Measurements from ENCODE around the gene EXOC4. TPM values are rescaled to one million over a fixed set of nuclear protein-coding genes. Genes with fewer than 3 reads are reported as not detected.

EXOC4 gene
- total RNA-seq, 1 donor from 2014 or later, result 96.9 TPM

DNA sequence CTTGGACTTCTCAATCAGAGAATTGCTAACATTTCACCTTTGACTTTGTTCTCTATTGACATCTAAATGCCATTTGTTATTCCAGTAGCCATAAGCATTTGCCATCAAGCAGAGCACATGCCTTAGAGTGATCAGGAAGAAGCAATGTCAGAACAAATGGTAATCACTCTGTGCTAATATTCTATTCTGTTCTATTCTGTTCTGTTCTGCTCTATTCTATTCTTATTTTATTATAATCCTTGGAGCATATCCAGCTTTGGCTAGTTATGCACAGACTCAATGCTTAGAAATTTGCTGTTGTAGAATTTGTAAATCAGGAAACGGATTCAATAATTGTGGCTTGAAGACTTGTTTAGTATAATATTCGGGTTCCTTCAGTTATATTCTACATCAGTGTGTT is 175.4 kb downstream of the EXOC4 start:
- no peak for DNase-seq (ENCODE audit: low read depth in 2 of 2)

GRCh38 chr7:133428876-133429275 is 176.0 kb downstream of the EXOC4 start:
- DNase-seq (ENCODE audit: low read depth in 2 of 2), result no peak

GRCh38 chr7:133429371-133429770 is 176.5 kb downstream of the EXOC4 start:
- DNase-seq (ENCODE audit: low read depth in 2 of 2), result no peak

GRCh38 chr7:133431134-133431724 is 178.4 kb downstream of the EXOC4 start:
- DNase-seq (ENCODE audit: low read depth in 2 of 2), result no peak

DNA sequence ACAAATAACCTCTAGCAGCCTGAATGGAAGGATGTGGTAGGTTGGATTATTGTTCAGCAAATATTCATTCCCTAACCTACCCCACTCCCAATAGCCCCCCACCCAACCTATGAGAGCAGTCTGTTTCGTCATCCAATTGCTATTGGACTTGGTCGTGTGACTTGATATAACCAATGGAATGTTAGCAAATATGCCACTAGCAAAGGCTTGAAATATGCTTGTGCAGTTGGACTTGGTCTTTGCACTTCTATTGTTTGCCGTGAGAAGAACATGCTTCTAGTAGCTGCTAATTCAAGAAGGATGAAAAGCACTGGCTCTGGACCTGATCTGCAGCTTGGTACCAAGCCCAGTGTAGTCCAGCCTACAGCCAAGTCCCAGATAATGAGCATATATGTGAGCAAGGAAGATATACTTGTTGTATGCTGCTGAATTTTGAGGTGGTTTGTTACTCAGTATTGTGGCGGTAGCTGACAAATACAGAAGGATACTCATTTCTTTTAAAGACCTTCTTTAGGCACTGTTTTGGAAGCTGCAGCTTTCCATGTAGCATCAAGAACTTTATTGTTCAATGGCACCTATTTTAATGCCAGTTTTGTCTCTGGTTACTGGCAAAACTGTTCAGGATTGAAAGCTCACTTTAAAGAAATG is 180.4 kb downstream of the EXOC4 start:
- DNase-seq (ENCODE audit: low read depth in 2 of 2), result no peak

DNA sequence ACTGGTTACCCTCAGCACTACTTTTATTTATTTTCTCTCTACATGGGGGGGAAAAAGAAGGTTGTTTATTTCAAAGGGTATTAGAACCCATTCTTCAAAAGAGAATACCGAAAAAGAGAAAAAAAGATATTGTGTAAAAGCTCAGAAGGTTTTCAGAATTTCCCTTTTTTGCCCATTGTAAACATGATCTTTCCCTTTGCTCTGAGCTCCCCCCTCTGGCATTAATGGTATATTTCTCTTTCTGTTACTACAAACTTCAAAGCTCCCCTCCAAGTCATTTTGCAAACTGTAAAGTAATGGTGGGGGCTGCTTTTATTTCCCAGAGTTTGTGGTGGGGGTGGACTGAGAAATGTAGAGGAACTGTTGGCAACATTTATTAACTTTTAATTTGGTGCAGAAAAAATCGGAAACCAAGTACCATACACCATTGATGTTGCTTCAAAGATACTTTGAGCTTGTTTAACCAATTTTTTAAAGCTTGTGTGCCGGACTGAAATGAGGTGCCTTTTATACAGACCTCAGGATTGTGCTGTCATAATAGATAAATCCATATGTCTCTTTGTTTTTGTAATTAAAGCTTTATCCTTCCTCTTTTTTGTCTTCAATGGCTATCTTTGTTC is 181.5 kb downstream of the EXOC4 start:
- peak; percentile 16 to 51 for DNase-seq (ENCODE audit: low read depth in 2 of 2)

DNA sequence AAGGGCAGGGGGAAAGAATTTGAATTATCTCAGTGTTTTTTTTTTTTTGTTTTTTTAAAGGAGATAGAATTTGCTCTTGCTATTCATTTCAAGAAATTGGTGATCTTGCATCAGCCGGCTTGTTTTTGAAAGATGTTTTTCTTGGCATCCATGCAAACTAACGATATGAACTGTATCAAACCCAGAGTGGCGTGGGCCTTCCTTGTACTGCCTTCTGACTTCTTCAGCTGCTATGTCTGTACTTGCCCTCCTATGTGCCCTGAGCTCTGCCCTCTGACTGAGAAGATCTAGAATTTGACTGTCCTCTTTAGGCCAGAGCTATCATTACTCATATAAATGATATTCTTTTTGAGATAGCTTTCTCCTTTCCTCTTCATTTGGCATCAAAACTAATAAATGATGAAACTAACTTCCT is 183.1 kb downstream of the EXOC4 start:
- DNase-seq (ENCODE audit: low read depth in 2 of 2), result peak in 1 of 2 donors; percentile 75

DNA sequence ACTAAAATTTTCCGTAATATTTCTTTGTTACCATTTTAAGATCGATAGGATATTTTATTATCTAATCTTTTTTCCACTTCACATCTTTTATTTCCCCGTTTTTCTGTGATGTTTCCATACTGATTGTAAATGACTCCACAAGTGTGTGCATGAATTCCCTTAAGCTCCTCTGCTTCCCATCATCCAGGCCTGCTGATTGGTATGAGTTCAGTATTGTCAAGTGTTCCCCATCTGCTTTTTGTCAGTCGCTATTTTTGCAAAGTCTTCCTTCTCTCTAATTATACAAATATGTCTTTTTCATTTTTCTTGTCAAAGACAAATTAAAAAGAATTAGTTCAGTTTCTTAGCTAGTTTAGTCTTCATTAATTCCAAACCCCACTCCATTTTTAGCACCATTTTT is 184.7 kb downstream of the EXOC4 start:
- no peak for DNase-seq (ENCODE audit: low read depth in 2 of 2)

DNA sequence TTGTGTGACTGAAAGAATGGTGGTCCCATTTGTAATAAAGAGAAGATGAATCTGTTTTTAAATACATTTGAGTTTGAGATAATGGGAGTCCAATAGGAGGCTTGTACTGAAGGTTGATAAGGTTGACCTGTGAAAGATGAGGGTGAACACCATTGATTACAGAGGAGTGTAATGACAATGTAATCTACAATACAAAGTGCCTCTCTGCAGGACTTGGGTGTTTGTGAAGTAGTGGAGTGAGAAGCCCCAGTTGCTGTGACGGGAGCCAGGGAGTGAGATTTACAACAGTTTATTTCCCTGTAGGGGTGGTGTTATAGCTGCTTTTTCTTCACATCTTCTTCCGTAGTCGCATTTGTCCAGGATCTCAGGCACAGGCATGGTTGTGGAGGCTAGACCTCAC is 189.9 kb downstream of the EXOC4 start:
- no peak for DNase-seq (ENCODE audit: low read depth in 2 of 2)

GRCh38 chr7:133445617-133446016 is 192.7 kb downstream of the EXOC4 start:
- no peak for DNase-seq (ENCODE audit: low read depth in 2 of 2)

GRCh38 chr7:133448012-133448411 is 195.1 kb downstream of the EXOC4 start:
- no peak for DNase-seq (ENCODE audit: low read depth in 2 of 2)

- DNase-seq (ENCODE audit: low read depth in 2 of 2), result no peak
Observed at GRCh38 chr7:133452577-133452976, 199.7 kb downstream of the EXOC4 start.

- DNase-seq (ENCODE audit: low read depth in 2 of 2), result no peak
Observed at GRCh38 chr7:133458688-133459087, 205.8 kb downstream of the EXOC4 start.

- DNase-seq (ENCODE audit: low read depth in 2 of 2), result no peak
Observed at GRCh38 chr7:133461421-133461820, 208.5 kb downstream of the EXOC4 start.

- no peak for DNase-seq (ENCODE audit: low read depth in 2 of 2)
Observed at GRCh38 chr7:133475655-133476054, 222.8 kb downstream of the EXOC4 start.

GRCh38 chr7:133477791-133478190 is 224.9 kb downstream of the EXOC4 start:
- DNase-seq (ENCODE audit: low read depth in 2 of 2), result no peak

- no peak for DNase-seq (ENCODE audit: low read depth in 2 of 2)
Observed at GRCh38 chr7:133478591-133479135, 225.8 kb downstream of the EXOC4 start.

DNA sequence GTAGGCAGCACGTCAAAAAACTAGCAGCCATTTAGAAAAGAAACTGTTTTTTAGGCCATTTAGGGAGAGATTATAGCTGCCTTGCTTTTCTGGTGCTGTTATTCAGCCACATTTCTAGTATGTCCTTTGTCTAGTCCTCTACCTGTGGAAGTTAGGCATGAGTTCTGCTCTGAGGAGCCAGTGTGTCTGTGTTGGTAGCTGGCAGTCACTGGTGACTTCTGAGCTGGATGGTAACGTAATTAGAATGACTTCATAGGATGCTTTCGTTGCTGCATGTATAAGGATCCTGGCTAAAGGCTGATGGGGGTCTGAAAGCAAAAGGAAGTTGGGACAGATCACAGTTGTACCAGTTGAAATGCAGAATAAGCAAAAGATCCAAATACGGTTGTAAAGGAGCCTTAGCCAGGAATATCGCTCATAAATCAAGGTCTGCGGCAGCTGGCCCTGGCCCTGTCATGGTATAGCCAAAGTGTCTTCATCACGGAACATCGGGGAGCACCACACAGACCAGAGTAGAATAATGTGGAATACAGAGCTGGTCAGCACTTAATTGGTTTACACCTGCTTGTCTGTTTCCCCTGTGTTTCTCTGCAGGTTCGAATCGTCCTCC is 226.7 kb downstream of the EXOC4 start:
- no peak for DNase-seq (ENCODE audit: low read depth in 2 of 2)

GRCh38 chr7:133480868-133481267 is 228.0 kb downstream of the EXOC4 start:
- DNase-seq (ENCODE audit: low read depth in 2 of 2), result no peak

GRCh38 chr7:133481676-133482075 is 228.8 kb downstream of the EXOC4 start:
- DNase-seq (ENCODE audit: low read depth in 2 of 2), result peak in 1 of 2 donors; percentile 75

GRCh38 chr7:133482599-133482998 is 229.7 kb downstream of the EXOC4 start:
- no peak for DNase-seq (ENCODE audit: low read depth in 2 of 2)

DNA sequence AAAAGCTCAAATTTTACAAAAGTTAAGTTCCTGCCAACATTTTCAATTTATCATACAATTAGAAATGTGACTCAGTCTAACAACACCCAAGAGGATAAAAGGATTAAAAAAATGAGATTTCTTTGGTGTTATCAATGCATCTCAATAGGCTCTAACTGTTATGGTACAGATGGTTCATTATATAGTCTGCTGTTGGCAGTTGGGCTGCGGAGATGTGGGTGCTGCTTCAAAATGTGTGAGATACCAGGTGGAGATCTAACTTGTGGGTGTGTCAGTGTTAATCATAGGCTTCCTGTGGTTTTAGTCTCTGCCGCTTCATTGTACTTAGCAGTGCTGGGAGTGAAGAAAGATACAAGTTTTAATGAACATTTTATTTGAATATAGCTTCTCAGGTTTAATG is 231.2 kb downstream of the EXOC4 start:
- no peak for DNase-seq (ENCODE audit: low read depth in 2 of 2)
